Measurements from ENCODE around the gene P4HB. TPM values are rescaled to one million over a fixed set of nuclear protein-coding genes. Genes with fewer than 3 reads are reported as not detected.

The P4HB gene
- total RNA-seq, 1 donor from 2014 or later: 267 TPM

GRCh38 chr17:81903415-81903831 lies 43.1 kb upstream of the P4HB start:
- Histone ChIP-seq H3K27ac (replicated peaks) (no peak overlapping the region), H3K4me1 (peaks cover 16% of the 10 kb centered on the region), H3K9me3 (replicated peaks) (no peaks in the 10 kb centered on the region), H3K27me3 (ENCODE audit: low read depth) (no peaks in the 10 kb centered on the region), H3K4me3 (no peak overlapping the region), H3K36me3 (peaks cover 43% of the 10 kb centered on the region)
- intact Hi-C loops (cut with micrococcal nuclease): no loop called here
- TF ChIP-seq, protein P1, sequence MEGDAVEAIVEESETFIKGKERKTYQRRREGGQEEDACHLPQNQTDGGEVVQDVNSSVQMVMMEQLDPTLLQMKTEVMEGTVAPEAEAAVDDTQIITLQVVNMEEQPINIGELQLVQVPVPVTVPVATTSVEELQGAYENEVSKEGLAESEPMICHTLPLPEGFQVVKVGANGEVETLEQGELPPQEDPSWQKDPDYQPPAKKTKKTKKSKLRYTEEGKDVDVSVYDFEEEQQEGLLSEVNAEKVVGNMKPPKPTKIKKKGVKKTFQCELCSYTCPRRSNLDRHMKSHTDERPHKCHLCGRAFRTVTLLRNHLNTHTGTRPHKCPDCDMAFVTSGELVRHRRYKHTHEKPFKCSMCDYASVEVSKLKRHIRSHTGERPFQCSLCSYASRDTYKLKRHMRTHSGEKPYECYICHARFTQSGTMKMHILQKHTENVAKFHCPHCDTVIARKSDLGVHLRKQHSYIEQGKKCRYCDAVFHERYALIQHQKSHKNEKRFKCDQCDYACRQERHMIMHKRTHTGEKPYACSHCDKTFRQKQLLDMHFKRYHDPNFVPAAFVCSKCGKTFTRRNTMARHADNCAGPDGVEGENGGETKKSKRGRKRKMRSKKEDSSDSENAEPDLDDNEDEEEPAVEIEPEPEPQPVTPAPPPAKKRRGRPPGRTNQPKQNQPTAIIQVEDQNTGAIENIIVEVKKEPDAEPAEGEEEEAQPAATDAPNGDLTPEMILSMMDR (IDR thresholded peaks at IDR 0.05; ENCODE audit: borderline replicate concordance): no peak
- DNase-seq: no peak

- intact Hi-C loops (cut with micrococcal nuclease): no loop called here
- H3K4me3 ChIP-seq: peak overlapping the region; percentile 57
- no peak for DNase-seq
These were observed 42.5 kb upstream of the P4HB start for GRCh38 chr17:81902653-81903414.

GRCh38 chr17:81902023-81902652 lies 41.8 kb upstream of the P4HB start, which contains the start of gene NPB:
NPB (plus strand) TSS chr17:81902238; CDS start chr17:81902278, 40 bp downstream.
- peaks cover 16% of the 10 kb centered on the region for H3K4me1 ChIP-seq
- H3K36me3 ChIP-seq: peaks cover 56% of the 10 kb centered on the region
- H3K27ac ChIP-seq (replicated peaks): no peak within 1 kb of the TSS
- H3K4me3 ChIP-seq: peak within 1 kb of the TSS; percentile 57
- intact Hi-C loops (cut with micrococcal nuclease): no loop called here
- TF ChIP-seq, protein P1 (IDR thresholded peaks at IDR 0.05; ENCODE audit: borderline replicate concordance): no peak
- DNase-seq: no peak
- no peaks in the 10 kb centered on the region for H3K27me3 ChIP-seq (ENCODE audit: low read depth)
- no peaks in the 10 kb centered on the region for H3K9me3 ChIP-seq (replicated peaks)

More at GRCh38 chr17:81902653-81903414, 42.5 kb upstream of the P4HB start:
- TF ChIP-seq, protein P1 (IDR thresholded peaks at IDR 0.05; ENCODE audit: borderline replicate concordance): no peak
- no peak overlapping the region for H3K27ac ChIP-seq (replicated peaks)
- H3K36me3 ChIP-seq: peaks cover 49% of the 10 kb centered on the region
- H3K4me1 ChIP-seq: peaks cover 16% of the 10 kb centered on the region
- H3K27me3 ChIP-seq (ENCODE audit: low read depth): no peaks in the 10 kb centered on the region
- H3K9me3 ChIP-seq (replicated peaks): no peaks in the 10 kb centered on the region

- H3K27ac ChIP-seq (replicated peaks): no peak overlapping the region
- H3K27me3 ChIP-seq (ENCODE audit: low read depth): no peaks in the 10 kb centered on the region
- peaks cover 16% of the 10 kb centered on the region for H3K4me1 ChIP-seq
- no peak for DNase-seq
- H3K9me3 ChIP-seq (replicated peaks): no peaks in the 10 kb centered on the region
- peak overlapping the region; percentile 57 for H3K4me3 ChIP-seq
- TF ChIP-seq, protein P1 (IDR thresholded peaks at IDR 0.05; ENCODE audit: borderline replicate concordance): no peak
- peaks cover 61% of the 10 kb centered on the region for H3K36me3 ChIP-seq
- intact Hi-C loops (cut with micrococcal nuclease): no loop called here
These were observed 41.1 kb upstream of the P4HB start for GRCh38 chr17:81901167-81902022.

DNA sequence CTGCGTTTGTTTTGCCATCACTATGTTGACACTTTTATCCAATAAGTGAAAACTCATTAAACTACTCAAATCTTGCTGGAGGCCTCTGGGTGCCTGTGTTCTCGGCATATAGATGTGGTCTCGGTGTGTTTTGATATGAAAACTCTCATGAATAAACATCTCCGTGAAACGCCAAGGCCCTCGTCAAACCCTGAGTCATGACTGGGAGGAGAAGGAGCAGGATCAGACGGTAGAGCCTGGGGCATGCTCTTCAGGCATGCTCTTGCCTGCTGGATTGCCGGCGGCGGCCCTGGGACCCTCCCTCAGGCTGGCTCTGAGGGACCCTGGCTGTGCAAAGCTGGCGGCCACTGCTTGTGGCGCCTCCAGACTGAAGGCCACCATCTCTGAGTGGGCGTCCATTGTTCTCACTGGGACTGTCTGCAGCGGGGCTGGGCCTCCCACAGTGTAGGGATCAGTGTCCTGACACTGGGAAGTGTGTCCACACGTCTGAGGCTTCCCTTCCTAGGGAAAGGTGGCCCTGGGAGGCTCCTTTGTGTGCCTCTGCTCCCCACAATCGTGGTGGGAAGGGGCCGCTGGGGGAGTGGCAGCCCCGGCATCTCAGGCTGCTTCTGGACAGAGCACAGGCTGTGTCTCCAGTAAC lies 40.0 kb upstream of the P4HB start:
- no peaks in the 10 kb centered on the region for H3K27me3 ChIP-seq (ENCODE audit: low read depth)
- TF ChIP-seq, protein P1 (IDR thresholded peaks at IDR 0.05; ENCODE audit: borderline replicate concordance): no peak
- DNase-seq: no peak
- no peaks in the 10 kb centered on the region for H3K9me3 ChIP-seq (replicated peaks)
- peaks cover 62% of the 10 kb centered on the region for H3K36me3 ChIP-seq
- intact Hi-C loops (cut with micrococcal nuclease): no loop called here
- H3K4me1 ChIP-seq: peaks cover 16% of the 10 kb centered on the region
- no peak overlapping the region for H3K4me3 ChIP-seq
- no peak overlapping the region for H3K27ac ChIP-seq (replicated peaks)

All from left ventricle myocardium inferior (tissue), 1 donor.